Common myeloid progenitor, CD34-positive (primary cell): Measurements from ENCODE around the gene ARFRP1.
A peak's percentile ranks its signal among the peaks of the same experiment; 100 is the strongest.

Experiments
- CTCF ChIA-PET: fragments of 350-600 bp; sonication (Branson Sonifier 250); formaldehyde crosslinking; loops from one replicate; lab custom pipeline; 2021; ENCODE audit warnings: antibody characterized with exemption; lab: Charles Lee
- POLR2A ChIA-PET: fragments of 350-600 bp; sonication (Branson Sonifier 250); formaldehyde crosslinking; loops from one replicate; lab custom pipeline; 2021; ENCODE audit warnings: antibody characterized with exemption; lab: Charles Lee
- DNase-seq, 3 donors: peaks; one replicate each; pipeline versions ENCODE4 v3.0.0 to v3.0.0-alpha.2; 2013
- H3K27ac ChIP-seq, 2 experiments: 1 replicate in 1 of 2; 2 replicates in 1 of 2; pipeline ENCODE4 v1.7.0; 2013; ENCODE audit warnings: inconsistent platforms in 2 of 2, low read length in 2 of 2, mild to moderate bottlenecking in 2 of 2, low read depth in 1 of 2, moderate library complexity in 1 of 2; ENCODE audit not compliant: severe bottlenecking in 2 of 2, insufficient read depth in 1 of 2, poor library complexity in 1 of 2
- H3K27me3 ChIP-seq, 5 experiments: replicated peaks in 2 of 5; 1 replicate in 3 of 5; 2 replicates in 2 of 5; pipeline versions ENCODE4 v1.6.1 to v1.7.0; 2013; ENCODE audit warnings: low read length in 4 of 5, mild to moderate bottlenecking in 2 of 5, moderate library complexity in 2 of 5, inconsistent platforms in 1 of 5; ENCODE audit not compliant: insufficient read depth in 5 of 5, control insufficient read depth in 4 of 5
- H3K36me3 ChIP-seq, 4 experiments: 1 replicate in 2 of 4; 2 replicates in 2 of 4; pipeline versions ENCODE4 v1.6.1 to v1.7.0; 2013; ENCODE audit warnings: low read length in 3 of 4, control low read depth in 1 of 4, mild to moderate bottlenecking in 1 of 4; ENCODE audit not compliant: control insufficient read depth in 4 of 4, insufficient read depth in 4 of 4
- H3K4me1 ChIP-seq, 4 experiments: 1 replicate in 3 of 4; 2 replicates in 1 of 4; pipeline versions ENCODE4 v1.6.1 to v1.7.1; 2013; ENCODE audit warnings: low read length in 3 of 4, mild to moderate bottlenecking in 3 of 4, control low read depth in 1 of 4, inconsistent platforms in 1 of 4, moderate library complexity in 1 of 4; ENCODE audit not compliant: control insufficient read depth in 4 of 4, insufficient read depth in 4 of 4; ENCODE audit errors: control extremely low read depth in 1 of 4
- H3K4me3 ChIP-seq, 7 experiments: 1 replicate in 4 of 7; 2 replicates in 3 of 7; pipeline versions ENCODE4 v1.5.1 to v1.7.0; 2013; ENCODE audit warnings: mild to moderate bottlenecking in 7 of 7, low read length in 6 of 7, moderate library complexity in 6 of 7, inconsistent platforms in 2 of 7, low read depth in 2 of 7, control low read depth in 1 of 7; ENCODE audit not compliant: insufficient read depth in 4 of 7, control insufficient read depth in 1 of 7; ENCODE audit errors: extremely low read depth in 1 of 7
- H3K9me3 ChIP-seq, 5 experiments: 1 replicate in 4 of 5; 2 replicates in 1 of 5; pipeline versions ENCODE4 v1.6.1 to v1.7.1; 2013; ENCODE audit warnings: low read length in 4 of 5, mild to moderate bottlenecking in 2 of 5, inconsistent platforms in 1 of 5, low read depth in 1 of 5, moderate library complexity in 1 of 5; ENCODE audit not compliant: control insufficient read depth in 4 of 5, insufficient read depth in 2 of 5; ENCODE audit errors: control extremely low read depth in 1 of 5
- WGBS: methylation state at CpG from one replicate; pipeline ENCODE4 v1.1.5; 2013; ENCODE audit not compliant: insufficient coverage; 5-methylcytosine and 5-hydroxymethylcytosine counted together

The ARFRP1 gene

DNA sequence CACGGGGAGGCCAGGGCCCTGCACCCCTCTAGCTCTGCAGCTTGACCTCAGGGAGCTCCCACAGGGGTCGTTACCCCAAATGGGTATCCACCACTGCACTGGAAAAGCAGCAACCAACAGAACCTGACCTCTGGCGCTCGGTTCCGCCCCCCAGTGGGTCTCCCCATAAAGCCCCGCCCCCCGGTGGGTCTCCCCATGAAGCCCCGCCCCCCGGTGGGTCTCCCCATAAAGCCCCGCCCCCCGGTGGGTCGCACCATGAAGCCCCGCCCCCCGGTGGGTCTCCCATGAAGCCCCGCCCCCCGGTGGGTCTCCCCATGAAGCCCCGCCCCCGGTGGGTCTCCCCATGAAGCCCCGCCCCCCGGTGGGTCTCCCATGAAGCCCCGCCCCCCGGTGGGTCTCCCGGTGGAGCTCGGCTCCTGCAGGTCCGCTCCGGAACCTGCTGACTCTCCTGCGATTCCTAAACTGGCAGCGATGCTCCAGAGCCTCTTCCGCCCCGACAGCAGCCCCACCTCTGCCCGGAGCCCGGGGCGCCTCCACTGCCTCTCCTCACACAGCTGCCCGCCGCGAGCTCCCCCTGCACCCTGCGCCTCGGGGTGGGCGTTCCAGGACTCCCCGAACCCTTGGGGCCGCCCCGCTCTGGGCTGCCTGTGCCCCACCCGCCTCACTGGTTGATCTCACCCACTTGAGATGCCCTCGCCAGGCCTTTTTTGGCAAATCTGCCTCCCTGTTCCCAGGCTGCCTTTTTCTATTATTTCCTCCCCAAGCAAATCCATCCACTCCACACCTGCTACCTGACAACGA lies 43.9 kb upstream of the ARFRP1 start:
- Histone ChIP-seq H3K27ac (no peak overlapping the region), H3K36me3 (peaks cover 0 to 5% (median 2%) of the 10 kb centered on the region in 4 experiments), H3K4me1 (peaks cover 0 to 9% (median 5%) of the 10 kb centered on the region in 4 experiments), H3K4me3 (no peak overlapping the region), H3K9me3 (no peaks in the 10 kb centered on the region), H3K27me3 (no peaks in the 10 kb centered on the region)
- ChIA-PET POLR2A (no interaction called here), CTCF (interaction anchor here (1.3 to 2.1 kb wide), 2 partner anchors 9 to 23 kb away, joined by 4 to 6 read pairs; no protein-coding TSS in a partner anchor)
- DNase-seq, result peak in 1 of 3 donors; percentile 6
- 84% methylated on average over 33 of the region's 45 CpGs for WGBS

DNA sequence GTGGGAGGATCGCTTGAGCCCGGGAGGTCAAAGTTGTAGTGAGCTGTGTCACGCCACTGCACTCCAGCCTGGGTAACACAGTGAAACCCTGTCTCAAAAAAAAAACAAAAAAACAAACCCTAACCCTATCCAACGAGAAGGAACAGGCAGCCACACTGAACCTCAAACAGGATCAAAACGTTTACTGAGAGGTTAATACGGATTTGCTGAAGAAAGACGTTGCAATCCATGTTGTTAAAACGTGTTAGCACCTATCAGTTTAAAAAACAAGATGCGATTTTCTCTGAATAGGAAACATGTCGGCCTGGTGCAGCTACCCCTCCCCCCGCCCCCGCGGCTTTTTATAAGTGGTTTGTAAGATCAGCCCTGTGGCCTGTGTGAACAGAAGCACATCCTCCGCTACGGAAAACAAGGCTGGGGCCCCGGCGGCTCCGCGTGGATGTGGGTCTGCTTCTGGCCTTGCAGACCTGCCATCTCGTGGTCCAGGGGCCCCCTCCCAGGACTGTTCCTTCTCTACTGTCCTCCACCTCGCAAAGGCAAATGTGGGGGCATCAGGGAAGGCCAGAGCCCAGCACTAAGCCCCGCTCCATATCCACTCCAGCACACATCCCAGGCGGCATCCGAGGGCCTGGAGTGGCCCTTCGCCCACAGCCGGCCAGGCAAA lies 43.2 kb upstream of the ARFRP1 start:
- no peaks in the 10 kb centered on the region for H3K9me3 ChIP-seq
- DNase-seq, result peak in 2 of 3 donors; percentile 39 to 53
- 72% methylated on average over 20 of the region's 26 CpGs for WGBS
- CTCF ChIA-PET, result interaction anchor here (0.7 to 2.1 kb wide), 3 partner anchors 9 to 37 kb away, joined by 3 to 6 read pairs (median 4); no protein-coding TSS in a partner anchor
- H3K36me3 ChIP-seq, result peaks cover 0 to 6% (median 2%) of the 10 kb centered on the region in 4 experiments
- no peak overlapping the region for H3K27ac ChIP-seq
- no peak overlapping the region for H3K4me3 ChIP-seq
- H3K27me3 ChIP-seq, result no peaks in the 10 kb centered on the region
- POLR2A ChIA-PET, result no interaction called here
- peaks cover 0 to 7% (median 5%) of the 10 kb centered on the region in 4 experiments for H3K4me1 ChIP-seq

DNA sequence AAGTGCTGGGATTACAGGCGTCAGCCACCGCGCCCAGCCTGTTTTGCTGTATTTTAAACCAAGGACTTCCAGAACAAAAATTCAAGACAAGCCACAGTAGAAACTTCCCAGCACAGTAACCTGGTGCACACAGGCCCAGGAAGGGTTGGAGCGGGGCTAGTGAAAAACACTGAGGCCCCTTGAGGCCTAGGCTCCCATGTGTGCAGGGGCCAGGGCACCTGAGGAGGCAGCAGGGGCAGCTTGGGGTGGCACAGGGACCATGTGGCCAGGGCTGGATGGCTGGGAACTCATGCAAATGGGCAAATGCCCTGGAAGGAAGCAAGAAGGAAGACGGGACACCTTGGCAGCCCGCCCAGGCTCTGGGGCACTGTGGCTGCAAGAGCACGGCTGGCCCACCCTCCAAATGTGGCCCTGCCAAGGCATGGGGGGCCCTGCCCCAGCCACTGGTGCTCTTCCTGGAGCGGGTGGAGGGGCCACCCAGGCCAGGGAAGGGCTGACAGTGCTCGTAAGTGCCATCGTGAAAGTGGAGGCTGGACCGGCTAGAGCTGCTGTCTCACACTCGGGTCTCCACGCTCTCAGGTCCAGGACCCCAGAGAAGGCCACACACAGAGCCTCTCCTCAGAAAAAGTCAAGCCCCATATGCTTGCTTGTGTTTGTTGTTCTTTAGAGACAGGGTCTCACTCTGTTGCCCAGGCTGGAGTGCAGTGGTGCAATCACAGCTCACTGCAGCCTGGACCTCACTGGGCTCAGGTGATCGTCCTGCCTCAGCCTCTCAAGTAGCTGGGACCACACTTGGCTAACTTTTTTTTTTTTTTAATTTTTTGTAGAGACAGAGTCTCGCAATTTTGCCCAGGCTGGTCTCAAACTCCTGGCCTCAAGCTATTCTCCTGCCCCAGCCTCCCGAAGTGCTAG lies 42.1 kb upstream of the ARFRP1 start:
- 90% methylated on average over 13 of the region's 16 CpGs for WGBS
- Histone ChIP-seq H3K4me3 (no peak overlapping the region), H3K4me1 (peaks cover 0 to 7% (median 5%) of the 10 kb centered on the region in 4 experiments), H3K36me3 (peaks cover 0 to 13% (median 4%) of the 10 kb centered on the region in 4 experiments), H3K27ac (no peak overlapping the region), H3K27me3 (no peaks in the 10 kb centered on the region), H3K9me3 (no peaks in the 10 kb centered on the region)
- no peak for DNase-seq
- POLR2A ChIA-PET, result no interaction called here
- CTCF ChIA-PET, result interaction anchor here (0.6 to 2.1 kb wide), 5 partner anchors 11 to 272 kb away, joined by 3 to 6 read pairs (median 3); no protein-coding TSS in a partner anchor

GRCh38 chr20:63748934-63749270 lies 41.1 kb upstream of the ARFRP1 start:
- ChIA-PET POLR2A (no interaction called here), CTCF (no interaction called here)
- Histone ChIP-seq H3K9me3 (no peaks in the 10 kb centered on the region), H3K27me3 (no peaks in the 10 kb centered on the region), H3K4me3 (no peak overlapping the region), H3K4me1 (peaks cover 0 to 7% (median 5%) of the 10 kb centered on the region in 4 experiments), H3K27ac (no peak overlapping the region), H3K36me3 (peaks cover 0 to 18% (median 5%) of the 10 kb centered on the region in 4 experiments)
- 84% methylated on average over 8 of the region's 11 CpGs for WGBS
- no peak for DNase-seq

DNA sequence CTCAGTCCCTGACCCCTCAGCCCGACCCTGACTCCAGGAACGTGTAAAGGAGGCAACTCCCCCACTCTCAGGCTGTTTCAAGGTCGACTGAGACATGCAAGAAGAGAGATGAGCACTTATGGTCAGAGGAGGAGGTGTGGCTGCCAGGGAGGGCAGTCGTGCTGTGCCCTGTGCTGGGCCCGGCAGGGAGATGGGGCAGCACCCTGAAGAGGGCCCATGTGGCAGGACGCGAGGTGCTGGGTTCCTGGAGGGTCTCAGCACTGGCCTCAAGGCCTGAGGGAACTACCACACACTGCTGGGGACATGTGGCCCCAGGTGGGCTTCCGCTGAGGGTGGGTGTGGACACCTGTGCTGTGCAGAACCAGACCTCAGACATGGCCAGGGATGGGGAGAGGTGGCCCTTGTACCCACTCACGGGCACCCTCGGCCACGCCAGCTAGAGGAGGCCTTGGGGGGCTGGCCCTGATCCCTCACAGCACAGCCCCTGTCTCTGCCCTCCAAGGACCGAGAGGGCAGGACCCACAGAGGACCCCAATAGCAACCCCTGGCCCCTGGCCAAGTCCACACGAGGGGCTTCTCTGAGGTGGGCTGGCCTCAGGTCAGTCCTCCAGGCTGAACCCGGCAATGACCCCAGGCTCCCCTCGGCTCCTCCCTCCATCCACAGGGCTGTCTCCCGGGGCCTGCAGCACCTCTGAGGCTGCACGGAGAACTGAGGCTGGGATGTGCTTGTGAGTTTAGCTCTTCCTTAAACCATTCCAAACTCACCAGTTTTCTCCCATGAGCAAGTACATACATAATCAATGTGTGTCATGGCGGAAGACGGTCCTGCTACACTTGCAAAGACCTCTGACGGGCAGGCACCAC lies 40.5 kb upstream of the ARFRP1 start:
- CTCF ChIA-PET, result no interaction called here
- POLR2A ChIA-PET, result no interaction called here

GRCh38 chr20:63747622-63748069 lies 39.9 kb upstream of the ARFRP1 start:
- H3K27ac ChIP-seq, result no peak overlapping the region
- no peak for DNase-seq
- ChIA-PET POLR2A (interaction anchor here (0.5 kb wide), 1 partner anchor 18 kb away, joined by 3 read pairs; no protein-coding TSS in a partner anchor), CTCF (no interaction called here)
- peaks cover 0 to 7% (median 5%) of the 10 kb centered on the region in 4 experiments for H3K4me1 ChIP-seq
- WGBS, result 94% methylated on average over 10 of the region's 13 CpGs
- H3K9me3 ChIP-seq, result no peaks in the 10 kb centered on the region
- H3K36me3 ChIP-seq, result peaks cover 0 to 26% (median 10%) of the 10 kb centered on the region in 4 experiments
- H3K4me3 ChIP-seq, result no peak overlapping the region
- no peaks in the 10 kb centered on the region for H3K27me3 ChIP-seq

More for the DNA sequence above, 40.5 kb upstream of the ARFRP1 start:
- peaks cover 0 to 7% (median 5%) of the 10 kb centered on the region in 4 experiments for H3K4me1 ChIP-seq
- no peaks in the 10 kb centered on the region for H3K27me3 ChIP-seq
- no peak overlapping the region for H3K4me3 ChIP-seq
- no peak for DNase-seq
- peaks cover 0 to 23% (median 7%) of the 10 kb centered on the region in 4 experiments for H3K36me3 ChIP-seq
- 89% methylated on average over 15 of the region's 20 CpGs for WGBS
- H3K9me3 ChIP-seq, result no peaks in the 10 kb centered on the region
- H3K27ac ChIP-seq, result no peak overlapping the region
